Measurements from ENCODE around the gene MACROD2.

GRCh38 chr20:14378326-14378725 is 383.0 kb downstream of the MACROD2 start:
- TF ChIP-seq CTCF (conservative IDR thresholded peaks at IDR 0.05 in 1 of 2, IDR thresholded peaks at IDR 0.05 in 1 of 2; ENCODE audit: extremely low read depth in 1 of 2, insufficient read depth in 1 of 2, low read depth in 1 of 2, low read length in 2 of 2): no peak
- no peak for TF ChIP-seq EZH2 (IDR thresholded peaks at IDR 0.05; ENCODE audit: borderline replicate concordance, low read length)

Measured in mammary epithelial cell (primary cell).